Panc1 (cell line): ENCODE results near the gene MUC5AC.

ENCODE experiments used
- CTCF ChIP-seq: fragments of 450-650 bp; IDR thresholded peaks from 2 replicates; pipeline ENCODE4 v1.5.1; 2017; ENCODE audit warnings: mild to moderate bottlenecking
- POLR2AphosphoS5 ChIP-seq: IDR thresholded peaks from 2 replicates; pipeline ENCODE4 v1.6.1; 2012; ENCODE audit warnings: mild to moderate bottlenecking, low read depth, low read length, moderate library complexity
- REST ChIP-seq, 2 experiments: IDR thresholded peaks; 2 replicates each; pipeline ENCODE4 v1.6.1; 2011 to 2012; ENCODE audit warnings: low read depth in 2 of 2, control low read depth in 1 of 2, low read length in 1 of 2, mild to moderate bottlenecking in 1 of 2, moderate library complexity in 1 of 2; ENCODE audit not compliant: insufficient read depth in 1 of 2
- SIN3A ChIP-seq: IDR thresholded peaks from 2 replicates; pipeline ENCODE4 v1.6.1; 2012; ENCODE audit warnings: low read depth, mild to moderate bottlenecking, low read length, moderate library complexity, borderline replicate concordance; ENCODE audit not compliant: insufficient read depth
- TCF7L2 ChIP-seq: IDR thresholded peaks from 2 replicates; pipeline ENCODE4 v1.6.1; 2011; ENCODE audit warnings: mild to moderate bottlenecking, low read depth, low read length, inconsistent platforms

- TF ChIP-seq CTCF (no peak), SIN3A (no peak), POLR2AphosphoS5 (no peak), TCF7L2 (no peak), REST (IDR thresholded peaks at IDR 0.05; ENCODE audit: insufficient read depth in 1 of 2, low read depth in 2 of 2, low read length in 1 of 2) (no peak)
Measured at GRCh38 chr11:1225386-1226225, 67.9 kb downstream of the MUC5AC start.
